ENCODE results near the gene SPA17. TPM values are rescaled to one million over a fixed set of nuclear protein-coding genes. Genes with fewer than 3 reads are reported as not detected.
A peak's percentile ranks its signal among the peaks of the same experiment; 100 is the strongest.

SPA17 gene
- total RNA-seq: 1.7 and 2.4 TPM in 2 replicates

GRCh38 chr11:124673333-124674167 lies at the start of gene SPA17, which contains the start of gene SIAE:
SPA17 (plus strand) TSS chr11:124673904; CDS start chr11:124675265, 1,361 bp downstream.
SIAE (minus strand) TSS chr11:124673739; CDS start chr11:124673708, 31 bp downstream.
- H3K9me3 Mint-ChIP-seq: peaks cover 5% of the 10 kb centered on the region
- H3K4me3 Mint-ChIP-seq: peak within 1 kb of the TSS; percentile 89
- peak within 1 kb of the TSS; percentile 89 for H3K27ac Mint-ChIP-seq
- DNase-seq (ENCODE audit: low spot score): peak; percentile 86
- H3K27me3 Mint-ChIP-seq (ENCODE audit: insufficient read depth): peaks cover 5% of the 10 kb centered on the region
- peaks cover 2% of the 10 kb centered on the region for H3K36me3 Mint-ChIP-seq (ENCODE audit: low read depth)
- peaks cover 29% of the 10 kb centered on the region for H3K4me1 Mint-ChIP-seq (ENCODE audit: low read depth)
- intact Hi-C loops (cut with micrococcal nuclease): loop anchor here (1.0 to 10.0 kb wide), 13 partner anchors 51 to 1214 kb away; partner anchors contain the start of genes CCDC15, EI24, HYLS1 and MSANTD2

- H3K27me3 Mint-ChIP-seq (ENCODE audit: insufficient read depth): peaks cover 5% of the 10 kb centered on the region
- H3K4me3 Mint-ChIP-seq: no peak overlapping the region
- peaks cover 34% of the 10 kb centered on the region for H3K36me3 Mint-ChIP-seq (ENCODE audit: low read depth)
- intact Hi-C loops (cut with micrococcal nuclease): no loop called here
- H3K4me1 Mint-ChIP-seq (ENCODE audit: low read depth): peaks cover 29% of the 10 kb centered on the region
- no peaks in the 10 kb centered on the region for H3K9me3 Mint-ChIP-seq
- H3K27ac Mint-ChIP-seq: peak overlapping the region; percentile 9
- DNase-seq (ENCODE audit: low spot score): no peak
Measured at GRCh38 chr11:124625504-124626168, 48.1 kb upstream of the SPA17 start.

- peaks cover 44% of the 10 kb centered on the region for H3K36me3 Mint-ChIP-seq (ENCODE audit: low read depth)
- DNase-seq (ENCODE audit: low spot score): no peak
- H3K4me3 Mint-ChIP-seq: no peak overlapping the region
- no peak overlapping the region for H3K27ac Mint-ChIP-seq
- no peaks in the 10 kb centered on the region for H3K27me3 Mint-ChIP-seq (ENCODE audit: insufficient read depth)
- peaks cover 22% of the 10 kb centered on the region for H3K4me1 Mint-ChIP-seq (ENCODE audit: low read depth)
- intact Hi-C loops (cut with micrococcal nuclease): no loop called here
- no peaks in the 10 kb centered on the region for H3K9me3 Mint-ChIP-seq
Measured at GRCh38 chr11:124627546-124627945, 46.2 kb upstream of the SPA17 start.

- no peak for DNase-seq (ENCODE audit: low spot score)
- Mint-ChIP-seq H3K27ac (no peak overlapping the region), H3K4me1 (ENCODE audit: low read depth) (peaks cover 10% of the 10 kb centered on the region), H3K27me3 (ENCODE audit: insufficient read depth) (no peaks in the 10 kb centered on the region), H3K4me3 (no peak overlapping the region), H3K36me3 (ENCODE audit: low read depth) (peaks cover 52% of the 10 kb centered on the region), H3K9me3 (no peaks in the 10 kb centered on the region)
- intact Hi-C loops (cut with micrococcal nuclease): no loop called here
Measured at GRCh38 chr11:124629961-124630360, 43.7 kb upstream of the SPA17 start.

DNA sequence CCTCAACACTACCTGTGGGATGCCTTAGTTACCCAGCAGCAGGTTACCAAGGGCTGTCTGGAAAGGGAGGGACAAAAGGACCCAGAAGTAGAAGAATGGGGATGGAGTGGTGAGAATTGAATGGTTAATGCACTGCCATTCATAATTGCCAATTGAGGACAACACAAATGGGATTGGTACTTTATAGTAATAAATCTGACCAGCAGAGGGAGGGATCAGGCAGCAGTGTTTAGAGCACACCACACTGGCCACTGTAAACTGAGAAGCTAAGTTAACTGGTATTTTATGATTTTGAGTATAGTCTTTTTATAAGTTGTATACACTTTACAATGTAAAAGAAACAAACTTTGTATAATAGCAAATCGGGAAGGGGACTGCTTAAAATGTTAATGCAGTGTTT lies 40.3 kb upstream of the SPA17 start:
- peaks cover 48% of the 10 kb centered on the region for H3K36me3 Mint-ChIP-seq (ENCODE audit: low read depth)
- H3K9me3 Mint-ChIP-seq: no peaks in the 10 kb centered on the region
- H3K27me3 Mint-ChIP-seq (ENCODE audit: insufficient read depth): no peaks in the 10 kb centered on the region
- no peak overlapping the region for H3K27ac Mint-ChIP-seq
- intact Hi-C loops (cut with micrococcal nuclease): no loop called here
- no peak overlapping the region for H3K4me3 Mint-ChIP-seq
- no peak for DNase-seq (ENCODE audit: low spot score)
- H3K4me1 Mint-ChIP-seq (ENCODE audit: low read depth): no peaks in the 10 kb centered on the region

DNA sequence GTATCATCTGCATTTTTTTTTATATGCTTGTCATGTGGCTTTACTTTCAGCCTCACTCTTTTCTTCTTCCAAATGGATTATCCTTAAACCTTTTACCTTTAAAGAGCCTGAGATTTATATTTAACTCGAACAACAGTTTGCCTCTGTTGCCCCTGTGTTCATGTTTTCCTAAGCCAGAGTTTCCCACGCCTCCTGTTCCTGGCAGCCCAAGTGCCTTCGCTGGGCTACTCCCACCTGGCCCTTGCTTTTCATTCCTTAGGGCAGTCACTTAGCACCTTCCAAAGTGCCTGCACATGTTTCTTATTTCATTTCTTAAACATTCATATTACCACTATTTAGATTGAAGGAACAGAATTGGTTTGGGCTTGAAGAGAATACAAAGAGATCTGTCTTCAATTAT lies 37.8 kb upstream of the SPA17 start:
- no peak for DNase-seq (ENCODE audit: low spot score)
- peaks cover 36% of the 10 kb centered on the region for H3K36me3 Mint-ChIP-seq (ENCODE audit: low read depth)
- intact Hi-C loops (cut with micrococcal nuclease): no loop called here
- H3K4me3 Mint-ChIP-seq: no peak overlapping the region
- no peaks in the 10 kb centered on the region for H3K27me3 Mint-ChIP-seq (ENCODE audit: insufficient read depth)
- H3K9me3 Mint-ChIP-seq: no peaks in the 10 kb centered on the region
- H3K27ac Mint-ChIP-seq: no peak overlapping the region
- no peaks in the 10 kb centered on the region for H3K4me1 Mint-ChIP-seq (ENCODE audit: low read depth)

DNA sequence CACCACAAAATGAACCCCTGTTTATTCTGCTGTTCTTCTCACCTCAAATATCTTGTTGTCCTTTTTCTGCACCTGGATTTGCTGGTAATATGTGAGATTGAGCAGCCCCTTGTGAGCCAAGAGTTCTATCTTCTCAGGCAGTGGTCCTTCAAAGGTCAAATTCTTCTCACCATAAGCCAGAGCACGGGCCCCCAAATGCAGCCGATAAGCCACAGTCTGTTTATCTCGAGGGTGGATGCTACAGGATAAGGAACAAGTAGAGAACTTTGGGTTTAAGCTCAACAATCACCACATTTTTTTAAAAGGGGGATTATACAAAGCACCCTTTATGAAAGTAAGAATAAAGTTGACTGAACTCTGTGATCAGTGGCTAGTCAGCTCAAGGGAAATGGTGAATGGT lies 35.2 kb upstream of the SPA17 start:
- H3K27me3 Mint-ChIP-seq (ENCODE audit: insufficient read depth): no peaks in the 10 kb centered on the region
- H3K27ac Mint-ChIP-seq: no peak overlapping the region
- no peaks in the 10 kb centered on the region for H3K9me3 Mint-ChIP-seq
- H3K4me3 Mint-ChIP-seq: no peak overlapping the region
- peaks cover 21% of the 10 kb centered on the region for H3K36me3 Mint-ChIP-seq (ENCODE audit: low read depth)
- DNase-seq (ENCODE audit: low spot score): no peak
- no peaks in the 10 kb centered on the region for H3K4me1 Mint-ChIP-seq (ENCODE audit: low read depth)
- intact Hi-C loops (cut with micrococcal nuclease): no loop called here

DNA sequence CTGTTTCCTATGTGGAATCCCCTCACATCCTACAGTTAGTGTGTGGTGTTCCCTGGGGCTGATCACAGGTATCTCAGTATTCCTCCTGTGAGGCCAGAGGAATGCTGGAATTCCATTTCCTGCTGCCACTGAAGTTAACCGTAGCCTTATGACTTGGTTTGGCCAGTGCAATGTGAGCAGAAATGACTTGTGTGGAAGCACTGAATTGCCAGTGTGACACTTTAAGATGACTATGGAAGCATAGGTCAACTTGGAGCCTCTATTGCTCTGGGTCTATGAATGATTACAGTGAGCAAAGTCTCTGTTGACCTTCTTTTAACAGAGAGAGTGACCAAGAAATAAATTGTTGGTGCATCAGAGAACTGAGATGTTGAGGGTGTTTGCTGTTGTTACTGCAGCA lies 34.5 kb upstream of the SPA17 start:
- no peak for DNase-seq (ENCODE audit: low spot score)
- Mint-ChIP-seq H3K27ac (no peak overlapping the region), H3K4me3 (no peak overlapping the region), H3K9me3 (no peaks in the 10 kb centered on the region), H3K36me3 (ENCODE audit: low read depth) (peaks cover 17% of the 10 kb centered on the region), H3K27me3 (ENCODE audit: insufficient read depth) (no peaks in the 10 kb centered on the region), H3K4me1 (ENCODE audit: low read depth) (peaks cover under 1% of the 10 kb centered on the region)
- intact Hi-C loops (cut with micrococcal nuclease): no loop called here

DNA sequence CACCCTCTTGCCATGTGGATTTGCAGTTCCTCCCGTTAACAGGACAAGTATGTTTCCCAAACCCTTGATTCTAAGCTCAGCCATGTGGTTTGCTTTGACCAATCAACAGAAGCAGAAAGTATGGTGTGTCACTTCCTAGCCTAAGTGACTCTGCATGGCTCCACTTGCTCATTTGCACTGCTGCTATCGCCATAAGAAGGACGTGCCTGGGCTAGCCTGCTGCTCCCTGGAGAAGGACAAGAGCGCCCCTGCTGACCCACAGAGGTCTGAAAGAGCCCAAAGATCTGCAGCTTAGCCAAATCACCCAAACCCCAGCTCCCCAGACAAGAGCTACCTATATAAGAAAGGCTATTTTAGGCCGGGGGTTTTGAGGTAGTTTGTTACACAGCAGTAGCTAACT lies 33.0 kb upstream of the SPA17 start:
- no peak for DNase-seq (ENCODE audit: low spot score)
- Mint-ChIP-seq H3K36me3 (ENCODE audit: low read depth) (peaks cover 17% of the 10 kb centered on the region), H3K9me3 (no peaks in the 10 kb centered on the region), H3K27me3 (ENCODE audit: insufficient read depth) (no peaks in the 10 kb centered on the region), H3K4me1 (ENCODE audit: low read depth) (peaks cover 8% of the 10 kb centered on the region), H3K27ac (no peak overlapping the region), H3K4me3 (no peak overlapping the region)
- intact Hi-C loops (cut with micrococcal nuclease): no loop called here

GRCh38 chr11:124642628-124643027 lies 31.1 kb upstream of the SPA17 start:
- no peak for DNase-seq (ENCODE audit: low spot score)
- Mint-ChIP-seq H3K4me1 (ENCODE audit: low read depth) (peaks cover 8% of the 10 kb centered on the region), H3K27me3 (ENCODE audit: insufficient read depth) (no peaks in the 10 kb centered on the region), H3K9me3 (no peaks in the 10 kb centered on the region), H3K36me3 (ENCODE audit: low read depth) (peaks cover 3% of the 10 kb centered on the region), H3K27ac (no peak overlapping the region), H3K4me3 (no peak overlapping the region)
- intact Hi-C loops (cut with micrococcal nuclease): no loop called here

- H3K4me1 Mint-ChIP-seq (ENCODE audit: low read depth): peaks cover 8% of the 10 kb centered on the region
- H3K4me3 Mint-ChIP-seq: no peak overlapping the region
- no peaks in the 10 kb centered on the region for H3K27me3 Mint-ChIP-seq (ENCODE audit: insufficient read depth)
- no peaks in the 10 kb centered on the region for H3K9me3 Mint-ChIP-seq
- no peak for DNase-seq (ENCODE audit: low spot score)
- H3K36me3 Mint-ChIP-seq (ENCODE audit: low read depth): no peaks in the 10 kb centered on the region
- intact Hi-C loops (cut with micrococcal nuclease): no loop called here
- H3K27ac Mint-ChIP-seq: no peak overlapping the region
Measured at GRCh38 chr11:124643042-124643604, 30.6 kb upstream of the SPA17 start.

- Mint-ChIP-seq H3K4me1 (ENCODE audit: low read depth) (peaks cover 8% of the 10 kb centered on the region), H3K4me3 (no peak overlapping the region), H3K27ac (no peak overlapping the region), H3K27me3 (ENCODE audit: insufficient read depth) (no peaks in the 10 kb centered on the region), H3K9me3 (no peaks in the 10 kb centered on the region), H3K36me3 (ENCODE audit: low read depth) (no peaks in the 10 kb centered on the region)
- intact Hi-C loops (cut with micrococcal nuclease): loop anchor here (1.0 kb wide), 2 partner anchors 119 to 193 kb away; no protein-coding TSS in a partner anchor
- DNase-seq (ENCODE audit: low spot score): no peak
Measured at GRCh38 chr11:124643605-124644425, 29.9 kb upstream of the SPA17 start.

All from activated T-helper 1 cell treated with anti-CD3 and anti-CD28 coated beads, Interleukin-12 subunit alpha, Interleukin-12 subunit beta, Interleukin-2, Interleukin-4 antibody, amounts not matched to agents 30 ng/mL and 10 ng/mL and 1 ng/mL, durations not matched to agents 14 hours and 24 hours and 36 hours (primary cell).